ENCODE measurements around the gene CST7. TPM values are rescaled to one million over a fixed set of nuclear protein-coding genes. Genes with fewer than 3 reads are reported as not detected.

Gene CST7
- polyA plus RNA-seq, 1 donor from 2014 or later: not detected

GRCh38 chr20:24985802-24986201, 36.7 kb downstream of the CST7 start:
- Histone ChIP-seq H4K20me1 (ENCODE audit: insufficient read depth) (no peaks in the 10 kb centered on the region), H3K9me3 (ENCODE audit: low read length) (no peaks in the 10 kb centered on the region), H3K27me3 (ENCODE audit: insufficient read depth, low read depth, low read length) (no peaks in the 10 kb centered on the region), H3K4me3 (ENCODE audit: low read length) (no peak overlapping the region), H3K9ac (ENCODE audit: low read length) (no peak overlapping the region), H3F3A (ENCODE audit: insufficient read depth, low read length, poor library complexity, severe bottlenecking) (no peaks in the 10 kb centered on the region), H3K4me2 (ENCODE audit: low read length) (no peak overlapping the region), H3K79me2 (replicated peaks; ENCODE audit: insufficient read depth, low read length) (peaks cover 32% of the 10 kb centered on the region), H3K36me3 (ENCODE audit: insufficient read depth, low read length) (peaks cover 2% of the 10 kb centered on the region), H3K9me2 (ENCODE audit: insufficient read depth, low read length) (no peaks in the 10 kb centered on the region), H2AFZ (ENCODE audit: low read depth, low read length) (no peak overlapping the region), H3K27ac (ENCODE audit: low read length) (no peak overlapping the region)
- TF ChIP-seq RAD21 (conservative IDR thresholded peaks at IDR 0.05) (no peak), TAF1 (IDR thresholded peaks at IDR 0.05; ENCODE audit: low read depth) (no peak), EP300 (conservative IDR thresholded peaks at IDR 0.05; ENCODE audit: poor library complexity, severe bottlenecking) (no peak), EZH2 (IDR thresholded peaks at IDR 0.05; ENCODE audit: borderline replicate concordance, insufficient read depth, low read length, poor library complexity, severe bottlenecking) (no peak), SMC3 (conservative IDR thresholded peaks at IDR 0.05; ENCODE audit: poor library complexity) (no peak), POLR2AphosphoS5 (IDR thresholded peaks at IDR 0.05) (no peak), MXI1 (conservative IDR thresholded peaks at IDR 0.05; ENCODE audit: poor library complexity, severe bottlenecking) (no peak)
- TF ChIP-seq, protein P1, sequence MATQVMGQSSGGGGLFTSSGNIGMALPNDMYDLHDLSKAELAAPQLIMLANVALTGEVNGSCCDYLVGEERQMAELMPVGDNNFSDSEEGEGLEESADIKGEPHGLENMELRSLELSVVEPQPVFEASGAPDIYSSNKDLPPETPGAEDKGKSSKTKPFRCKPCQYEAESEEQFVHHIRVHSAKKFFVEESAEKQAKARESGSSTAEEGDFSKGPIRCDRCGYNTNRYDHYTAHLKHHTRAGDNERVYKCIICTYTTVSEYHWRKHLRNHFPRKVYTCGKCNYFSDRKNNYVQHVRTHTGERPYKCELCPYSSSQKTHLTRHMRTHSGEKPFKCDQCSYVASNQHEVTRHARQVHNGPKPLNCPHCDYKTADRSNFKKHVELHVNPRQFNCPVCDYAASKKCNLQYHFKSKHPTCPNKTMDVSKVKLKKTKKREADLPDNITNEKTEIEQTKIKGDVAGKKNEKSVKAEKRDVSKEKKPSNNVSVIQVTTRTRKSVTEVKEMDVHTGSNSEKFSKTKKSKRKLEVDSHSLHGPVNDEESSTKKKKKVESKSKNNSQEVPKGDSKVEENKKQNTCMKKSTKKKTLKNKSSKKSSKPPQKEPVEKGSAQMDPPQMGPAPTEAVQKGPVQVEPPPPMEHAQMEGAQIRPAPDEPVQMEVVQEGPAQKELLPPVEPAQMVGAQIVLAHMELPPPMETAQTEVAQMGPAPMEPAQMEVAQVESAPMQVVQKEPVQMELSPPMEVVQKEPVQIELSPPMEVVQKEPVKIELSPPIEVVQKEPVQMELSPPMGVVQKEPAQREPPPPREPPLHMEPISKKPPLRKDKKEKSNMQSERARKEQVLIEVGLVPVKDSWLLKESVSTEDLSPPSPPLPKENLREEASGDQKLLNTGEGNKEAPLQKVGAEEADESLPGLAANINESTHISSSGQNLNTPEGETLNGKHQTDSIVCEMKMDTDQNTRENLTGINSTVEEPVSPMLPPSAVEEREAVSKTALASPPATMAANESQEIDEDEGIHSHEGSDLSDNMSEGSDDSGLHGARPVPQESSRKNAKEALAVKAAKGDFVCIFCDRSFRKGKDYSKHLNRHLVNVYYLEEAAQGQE (IDR thresholded peaks at IDR 0.05; ENCODE audit: borderline replicate concordance): no peak
- TF ChIP-seq, protein P2, sequence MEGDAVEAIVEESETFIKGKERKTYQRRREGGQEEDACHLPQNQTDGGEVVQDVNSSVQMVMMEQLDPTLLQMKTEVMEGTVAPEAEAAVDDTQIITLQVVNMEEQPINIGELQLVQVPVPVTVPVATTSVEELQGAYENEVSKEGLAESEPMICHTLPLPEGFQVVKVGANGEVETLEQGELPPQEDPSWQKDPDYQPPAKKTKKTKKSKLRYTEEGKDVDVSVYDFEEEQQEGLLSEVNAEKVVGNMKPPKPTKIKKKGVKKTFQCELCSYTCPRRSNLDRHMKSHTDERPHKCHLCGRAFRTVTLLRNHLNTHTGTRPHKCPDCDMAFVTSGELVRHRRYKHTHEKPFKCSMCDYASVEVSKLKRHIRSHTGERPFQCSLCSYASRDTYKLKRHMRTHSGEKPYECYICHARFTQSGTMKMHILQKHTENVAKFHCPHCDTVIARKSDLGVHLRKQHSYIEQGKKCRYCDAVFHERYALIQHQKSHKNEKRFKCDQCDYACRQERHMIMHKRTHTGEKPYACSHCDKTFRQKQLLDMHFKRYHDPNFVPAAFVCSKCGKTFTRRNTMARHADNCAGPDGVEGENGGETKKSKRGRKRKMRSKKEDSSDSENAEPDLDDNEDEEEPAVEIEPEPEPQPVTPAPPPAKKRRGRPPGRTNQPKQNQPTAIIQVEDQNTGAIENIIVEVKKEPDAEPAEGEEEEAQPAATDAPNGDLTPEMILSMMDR (IDR thresholded peaks at IDR 0.05; ENCODE audit: poor library complexity, severe bottlenecking): no peak

- Histone ChIP-seq H3K79me2 (replicated peaks; ENCODE audit: insufficient read depth, low read length) (peaks cover 40% of the 10 kb centered on the region), H3K9me3 (ENCODE audit: low read length) (no peaks in the 10 kb centered on the region), H3K9ac (ENCODE audit: low read length) (no peak overlapping the region)
These were observed 37.5 kb downstream of the CST7 start for GRCh38 chr20:24986436-24987015.

More at GRCh38 chr20:24986436-24987015, 37.5 kb downstream of the CST7 start:
- TF ChIP-seq, protein P2 (IDR thresholded peaks at IDR 0.05; ENCODE audit: poor library complexity, severe bottlenecking): no peak
- no peak for TF ChIP-seq EP300 (conservative IDR thresholded peaks at IDR 0.05; ENCODE audit: poor library complexity, severe bottlenecking)
- TF ChIP-seq TAF1 (IDR thresholded peaks at IDR 0.05; ENCODE audit: low read depth): no peak
- no peaks in the 10 kb centered on the region for H4K20me1 ChIP-seq (ENCODE audit: insufficient read depth)
- no peaks in the 10 kb centered on the region for H3F3A ChIP-seq (ENCODE audit: insufficient read depth, low read length, poor library complexity, severe bottlenecking)
- no peaks in the 10 kb centered on the region for H3K9me2 ChIP-seq (ENCODE audit: insufficient read depth, low read length)
- H2AFZ ChIP-seq (ENCODE audit: low read depth, low read length): no peak overlapping the region
- no peaks in the 10 kb centered on the region for H3K27me3 ChIP-seq (ENCODE audit: insufficient read depth, low read depth, low read length)
- H3K27ac ChIP-seq (ENCODE audit: low read length): no peak overlapping the region
- H3K36me3 ChIP-seq (ENCODE audit: insufficient read depth, low read length): no peaks in the 10 kb centered on the region
- H3K4me3 ChIP-seq (ENCODE audit: low read length): no peak overlapping the region
- no peak overlapping the region for H3K4me2 ChIP-seq (ENCODE audit: low read length)
